DOHH2 (cell line): Measurements from ENCODE around the gene ARHGAP22.

Experiments used
- H3F3A ChIP-seq: fragments of 200-600 bp; sonication (generic), shearing (Covaris generic); 2 replicates; pipeline ENCODE4 v1.6.0; 2016; ENCODE audit warnings: antibody characterized with exemption, mild to moderate bottlenecking; ENCODE audit not compliant: control insufficient read depth, insufficient read depth
- H3K27ac ChIP-seq: fragments of 200-600 bp; sonication (generic); 2 replicates; pipeline ENCODE4 v1.5.1; 2014; ENCODE audit warnings: low read depth, mild to moderate bottlenecking, low read length, moderate library complexity
- H3K27me3 ChIP-seq: fragments of 200-600 bp; sonication (generic); 2 replicates; pipeline ENCODE4 v1.6.1; 2014; ENCODE audit warnings: mild to moderate bottlenecking, low read length, mixed read lengths; ENCODE audit not compliant: control insufficient read depth
- H3K36me3 ChIP-seq: fragments of 200-600 bp; sonication (generic); 2 replicates; pipeline ENCODE4 v1.6.1; 2014; ENCODE audit warnings: mild to moderate bottlenecking, low read length, moderate library complexity, mixed read lengths; ENCODE audit not compliant: control insufficient read depth
- H3K4me1 ChIP-seq: fragments of 200-600 bp; sonication (generic); 2 replicates; pipeline ENCODE4 v1.6.1; 2014; ENCODE audit warnings: mild to moderate bottlenecking, low read length, mixed read lengths; ENCODE audit not compliant: control insufficient read depth
- H3K4me2 ChIP-seq: fragments of 200-600 bp; sonication (generic); 2 replicates; pipeline ENCODE4 v1.6.0; 2014; ENCODE audit warnings: mild to moderate bottlenecking, low read length, moderate library complexity
- H3K4me3 ChIP-seq: fragments of 200-600 bp; sonication (generic); 2 replicates; pipeline ENCODE4 v1.5.1; 2014; ENCODE audit warnings: mild to moderate bottlenecking, low read length, mixed read lengths
- H3K79me2 ChIP-seq: fragments of 200-600 bp; sonication (generic); 2 replicates; pipeline ENCODE4 v1.6.1; 2014; ENCODE audit warnings: mild to moderate bottlenecking, low read length, mixed read lengths; ENCODE audit not compliant: control insufficient read depth
- H3K9me2 ChIP-seq: fragments of 200-600 bp; sonication (generic); replicated peaks from 2 replicates; pipeline ENCODE4 v1.6.1; 2014; ENCODE audit warnings: mild to moderate bottlenecking, low read length, mixed read lengths; ENCODE audit not compliant: control insufficient read depth
- H3K9me3 ChIP-seq: fragments of 200-600 bp; sonication (generic); 2 replicates; pipeline ENCODE4 v1.6.1; 2014; ENCODE audit warnings: antibody characterized with exemption, low read length, mixed read lengths; ENCODE audit not compliant: control insufficient read depth, insufficient read depth
- H4K20me1 ChIP-seq: fragments of 200-600 bp; sonication (generic); 2 replicates; pipeline ENCODE4 v1.6.0; 2014; ENCODE audit warnings: low read depth, mild to moderate bottlenecking, antibody characterized with exemption, low read length, moderate library complexity; ENCODE audit not compliant: control insufficient read depth, insufficient read depth
- EZH2phosphoT487 ChIP-seq: fragments of 200-600 bp; sonication (generic); IDR thresholded peaks from 2 replicates; pipeline ENCODE4 v1.6.1; 2017; ENCODE audit warnings: borderline replicate concordance, mild to moderate bottlenecking, antibody characterized with exemption, low read length, moderate library complexity, mixed read lengths
- TF ChIP-seq, protein P1 (sequence below): fragments of 200-600 bp; sonication (generic); IDR thresholded peaks from one replicate; pipeline ENCODE4 v1.5.1; 2014; ENCODE audit warnings: antibody characterized with exemption, mild to moderate bottlenecking, low read depth, low read length; ENCODE audit not compliant: poor library complexity, severe bottlenecking

Gene ARHGAP22

DNA sequence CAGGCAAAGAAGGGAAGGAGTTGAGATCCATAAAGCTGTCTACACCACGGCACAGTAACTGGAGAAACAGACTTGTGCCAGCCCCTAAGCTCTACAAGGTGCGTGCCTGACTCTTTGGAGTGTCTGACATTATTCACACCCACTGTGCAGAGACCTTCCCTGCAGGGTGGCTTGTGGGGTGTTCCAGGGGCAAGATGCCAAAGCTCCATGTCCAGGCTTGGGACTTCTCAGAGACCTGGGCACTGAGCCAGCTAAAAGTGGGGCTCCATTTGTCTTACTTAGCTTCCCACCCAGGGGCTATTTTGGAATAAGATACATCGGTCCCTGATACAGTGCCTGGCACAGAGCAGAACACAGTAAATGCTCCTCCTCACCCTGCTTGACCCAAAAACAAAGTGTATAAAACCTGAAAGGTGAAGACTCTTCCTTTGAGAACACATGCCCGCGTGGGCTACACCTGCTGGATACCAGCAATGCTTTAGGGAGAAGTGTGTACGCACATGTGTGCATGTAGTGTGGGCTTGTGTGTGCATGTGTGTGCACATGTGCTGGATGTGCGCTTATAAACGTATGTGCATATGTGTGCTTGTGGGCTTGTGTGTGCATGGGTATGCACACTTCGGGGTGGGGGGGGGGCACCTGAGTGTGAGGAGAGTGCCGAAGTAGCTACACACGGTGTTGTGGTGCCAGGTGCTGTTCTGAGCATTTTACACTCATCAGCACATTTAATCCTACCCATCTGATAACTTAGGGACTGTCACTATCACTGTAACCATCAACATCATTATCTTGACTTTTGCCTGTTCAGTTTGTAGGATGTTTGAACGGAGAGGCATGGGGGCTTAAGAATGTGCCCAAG lies 143.0 kb downstream of the ARHGAP22 start:
- TF ChIP-seq, protein P1, sequence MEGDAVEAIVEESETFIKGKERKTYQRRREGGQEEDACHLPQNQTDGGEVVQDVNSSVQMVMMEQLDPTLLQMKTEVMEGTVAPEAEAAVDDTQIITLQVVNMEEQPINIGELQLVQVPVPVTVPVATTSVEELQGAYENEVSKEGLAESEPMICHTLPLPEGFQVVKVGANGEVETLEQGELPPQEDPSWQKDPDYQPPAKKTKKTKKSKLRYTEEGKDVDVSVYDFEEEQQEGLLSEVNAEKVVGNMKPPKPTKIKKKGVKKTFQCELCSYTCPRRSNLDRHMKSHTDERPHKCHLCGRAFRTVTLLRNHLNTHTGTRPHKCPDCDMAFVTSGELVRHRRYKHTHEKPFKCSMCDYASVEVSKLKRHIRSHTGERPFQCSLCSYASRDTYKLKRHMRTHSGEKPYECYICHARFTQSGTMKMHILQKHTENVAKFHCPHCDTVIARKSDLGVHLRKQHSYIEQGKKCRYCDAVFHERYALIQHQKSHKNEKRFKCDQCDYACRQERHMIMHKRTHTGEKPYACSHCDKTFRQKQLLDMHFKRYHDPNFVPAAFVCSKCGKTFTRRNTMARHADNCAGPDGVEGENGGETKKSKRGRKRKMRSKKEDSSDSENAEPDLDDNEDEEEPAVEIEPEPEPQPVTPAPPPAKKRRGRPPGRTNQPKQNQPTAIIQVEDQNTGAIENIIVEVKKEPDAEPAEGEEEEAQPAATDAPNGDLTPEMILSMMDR = no peak
- no peak for TF ChIP-seq EZH2phosphoT487
- H3K4me3 ChIP-seq = no peak overlapping the region
- H3K27me3 ChIP-seq = no peaks in the 10 kb centered on the region
- no peak overlapping the region for H3K27ac ChIP-seq
- H3K36me3 ChIP-seq = no peaks in the 10 kb centered on the region
- H3K79me2 ChIP-seq = no peaks in the 10 kb centered on the region
- no peaks in the 10 kb centered on the region for H3K9me2 ChIP-seq
- no peaks in the 10 kb centered on the region for H4K20me1 ChIP-seq
- no peaks in the 10 kb centered on the region for H3F3A ChIP-seq
- H3K4me1 ChIP-seq = no peaks in the 10 kb centered on the region
- H3K9me3 ChIP-seq = no peaks in the 10 kb centered on the region
- no peak overlapping the region for H3K4me2 ChIP-seq

- H3K36me3 ChIP-seq = no peaks in the 10 kb centered on the region
- no peaks in the 10 kb centered on the region for H4K20me1 ChIP-seq
- H3K4me1 ChIP-seq = peaks cover 7% of the 10 kb centered on the region
- no peak overlapping the region for H3K27ac ChIP-seq
- TF ChIP-seq, protein P1 = no peak
- TF ChIP-seq EZH2phosphoT487 = no peak
- H3K4me2 ChIP-seq = no peak overlapping the region
- no peak overlapping the region for H3K4me3 ChIP-seq
- H3K9me2 ChIP-seq = no peaks in the 10 kb centered on the region
- H3K79me2 ChIP-seq = no peaks in the 10 kb centered on the region
- H3K9me3 ChIP-seq = no peaks in the 10 kb centered on the region
- no peaks in the 10 kb centered on the region for H3K27me3 ChIP-seq
- no peaks in the 10 kb centered on the region for H3F3A ChIP-seq
Measured at GRCh38 chr10:48460182-48460581, 144.7 kb downstream of the ARHGAP22 start.

DNA sequence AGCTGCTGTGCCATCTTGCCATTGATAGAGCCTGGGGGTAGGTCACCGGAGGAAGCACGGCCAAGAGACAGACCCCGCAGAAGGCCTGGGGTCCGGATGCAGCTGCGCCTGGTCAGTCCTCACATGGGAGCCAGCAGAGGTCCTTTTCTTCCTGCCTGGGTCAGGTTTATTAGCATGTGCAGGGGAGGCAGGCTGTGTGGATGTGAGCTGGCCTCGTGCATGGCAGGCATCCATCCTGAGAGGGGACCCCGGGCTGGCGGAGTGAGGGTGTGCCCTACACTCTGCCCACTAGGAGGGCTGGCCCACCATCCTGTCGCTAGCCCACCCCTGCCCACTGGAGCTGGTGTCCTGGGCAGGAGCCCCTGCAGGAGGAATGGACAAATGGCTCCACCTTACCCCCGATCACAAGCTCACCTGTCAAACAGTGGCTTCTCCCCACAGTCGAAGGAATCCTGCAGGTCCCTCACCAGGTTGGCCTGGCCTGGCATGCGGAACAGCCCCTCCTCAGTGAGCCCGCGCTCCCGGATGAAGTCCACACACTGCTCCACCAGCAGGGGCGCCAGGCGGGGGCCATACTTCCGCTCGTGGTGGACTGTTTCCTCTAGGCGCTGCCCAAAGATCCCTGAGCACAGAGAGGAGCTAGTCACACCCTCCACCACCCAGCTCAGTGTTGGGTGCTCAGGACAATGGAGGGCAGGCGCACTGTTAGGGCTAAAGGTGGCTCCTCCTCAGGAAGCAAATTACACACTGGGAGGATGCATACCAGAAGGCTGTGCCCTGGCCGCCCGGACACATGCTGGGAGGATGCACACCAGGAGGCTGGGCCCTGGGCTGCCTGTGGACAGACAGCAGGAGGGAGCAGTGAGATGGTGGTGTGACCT lies 145.4 kb downstream of the ARHGAP22 start:
- Histone ChIP-seq H3K27me3 (no peaks in the 10 kb centered on the region), H3K4me3 (no peak overlapping the region), H3K9me3 (no peaks in the 10 kb centered on the region), H3K36me3 (no peaks in the 10 kb centered on the region), H3K4me2 (no peak overlapping the region), H3K4me1 (peaks cover 7% of the 10 kb centered on the region), H3K27ac (no peak overlapping the region), H4K20me1 (no peaks in the 10 kb centered on the region), H3K79me2 (no peaks in the 10 kb centered on the region), H3F3A (no peaks in the 10 kb centered on the region), H3K9me2 (no peaks in the 10 kb centered on the region)
- TF ChIP-seq, protein P1 = no peak
- no peak for TF ChIP-seq EZH2phosphoT487
